IPS-NIHi11 (cell line): Measurements from ENCODE around the gene CXCL17.

Experiments
- DNase-seq: peaks from one replicate; pipeline ENCODE4 v3.0.0; 2012; ENCODE audit warnings: mixed read lengths, low spot score

CXCL17 gene

GRCh38 chr19:42397263-42398166 is 45.2 kb downstream of the CXCL17 start:
- no peak for DNase-seq

GRCh38 chr19:42396381-42397262 is 46.1 kb downstream of the CXCL17 start:
- peak; percentile 99 for DNase-seq

- DNase-seq: no peak
Measured at GRCh38 chr19:42394751-42395150, 48.0 kb downstream of the CXCL17 start.

GRCh38 chr19:42392165-42392564 is 50.6 kb downstream of the CXCL17 start:
- DNase-seq: no peak

- DNase-seq: no peak
Measured at GRCh38 chr19:42389899-42390298, 52.8 kb downstream of the CXCL17 start, which contains the start of gene CNFN. Gene CNFN, minus strand, starts transcription at chr19:42390297. Its CDS starts 1,260 bp downstream, at chr19:42389037.

- no peak for DNase-seq
Measured at GRCh38 chr19:42388851-42389489, 53.8 kb downstream of the CXCL17 start.

- peak; percentile 93 for DNase-seq
Measured at GRCh38 chr19:42386974-42387707, 55.6 kb downstream of the CXCL17 start.

GRCh38 chr19:42380155-42380554 is 62.6 kb downstream of the CXCL17 start:
- no peak for DNase-seq
